HG02970 (cell line): ENCODE data around the gene ARHGEF10L.

Experiments
- ATAC-seq: cut with Tn5 transposase; IDR thresholded peaks from one replicate; pipeline ENCODE4 v1.9.1; 2021; ENCODE audit warnings: mild to moderate bottlenecking, moderate library complexity, moderate number of reproducible peaks; ENCODE audit not compliant: unreplicated experiment, low FRiP score

Gene ARHGEF10L

GRCh38 chr1:17586172-17586964 is 46.9 kb downstream of the ARHGEF10L start:
- no peak for ATAC-seq

DNA sequence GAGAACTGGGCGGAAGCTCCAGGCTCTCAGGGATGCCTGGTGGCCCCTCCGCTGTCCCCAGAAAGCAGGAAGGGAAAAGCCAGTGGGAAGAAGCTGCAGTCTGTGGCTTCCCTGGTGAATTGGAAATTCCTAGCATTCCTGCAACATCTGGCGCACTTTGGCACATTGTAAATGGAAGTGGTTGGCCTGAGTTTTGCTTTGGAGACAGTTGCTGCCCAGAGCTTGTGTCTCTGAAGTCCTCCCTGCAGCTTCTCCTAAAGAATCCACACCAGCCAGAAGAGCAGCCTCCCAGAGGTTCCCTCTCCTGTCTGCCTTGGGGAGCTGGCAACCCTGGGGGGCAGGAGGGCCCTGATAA is 48.2 kb downstream of the ARHGEF10L start:
- ATAC-seq = no peak

GRCh38 chr1:17588048-17588871 is 48.8 kb downstream of the ARHGEF10L start:
- no peak for ATAC-seq

- ATAC-seq = no peak
Measured at GRCh38 chr1:17591814-17592430, 52.4 kb downstream of the ARHGEF10L start.

GRCh38 chr1:17594026-17594425 is 54.5 kb downstream of the ARHGEF10L start:
- no peak for ATAC-seq

DNA sequence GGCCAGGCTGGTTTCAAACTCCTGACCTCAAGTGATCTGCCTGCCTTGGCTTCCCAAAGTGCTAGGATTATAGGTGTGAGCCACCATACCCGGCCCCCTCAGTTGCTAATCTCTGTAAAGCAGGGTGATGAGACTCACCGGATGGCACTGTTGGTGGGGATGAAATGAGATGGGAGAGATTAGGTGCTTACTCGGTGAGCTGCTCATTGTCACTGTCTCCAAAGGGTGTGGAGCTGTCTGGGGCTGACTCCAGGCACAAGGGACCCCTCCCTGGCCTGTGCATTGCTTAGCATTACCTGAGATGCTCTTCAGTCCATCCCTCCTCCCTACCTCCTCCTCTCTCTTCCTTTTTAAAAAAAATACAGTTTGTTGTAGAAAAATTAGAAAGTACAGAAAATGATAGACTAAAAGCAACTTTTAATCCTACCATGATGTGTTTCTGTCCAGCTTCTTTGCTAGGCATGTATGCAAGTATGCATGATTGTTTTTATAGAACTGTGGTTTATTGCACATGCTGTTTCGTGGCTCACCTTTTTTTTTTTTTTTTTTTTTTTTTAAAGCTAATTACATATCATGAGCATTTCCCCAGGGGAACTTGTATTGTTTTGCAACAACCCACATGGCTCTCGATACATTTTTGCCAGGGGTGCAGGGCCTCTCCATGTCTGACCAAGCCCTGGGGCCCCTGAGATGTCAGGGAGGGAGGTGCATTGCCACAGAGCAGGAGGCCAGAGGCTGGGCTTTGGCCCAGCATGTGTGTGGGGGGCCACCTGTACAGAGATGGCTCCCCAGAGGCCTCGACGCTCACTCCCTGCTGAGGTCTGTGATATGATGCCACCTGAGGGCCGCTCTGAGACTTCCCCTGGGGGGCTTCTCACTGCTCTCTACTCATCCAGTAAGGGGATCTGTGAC is 55.4 kb downstream of the ARHGEF10L start:
- no peak for ATAC-seq

- no peak for ATAC-seq
Measured at GRCh38 chr1:17595602-17595925, 56.1 kb downstream of the ARHGEF10L start.

- ATAC-seq = no peak
Measured at GRCh38 chr1:17596186-17596585, 56.7 kb downstream of the ARHGEF10L start.

GRCh38 chr1:17596651-17597509 is 57.4 kb downstream of the ARHGEF10L start:
- ATAC-seq = no peak

GRCh38 chr1:17597651-17598050 is 58.2 kb downstream of the ARHGEF10L start:
- ATAC-seq = no peak

- ATAC-seq = no peak
Measured at GRCh38 chr1:17598251-17598650, 58.8 kb downstream of the ARHGEF10L start.

- no peak for ATAC-seq
Measured at GRCh38 chr1:17599291-17599953, 59.9 kb downstream of the ARHGEF10L start.

DNA sequence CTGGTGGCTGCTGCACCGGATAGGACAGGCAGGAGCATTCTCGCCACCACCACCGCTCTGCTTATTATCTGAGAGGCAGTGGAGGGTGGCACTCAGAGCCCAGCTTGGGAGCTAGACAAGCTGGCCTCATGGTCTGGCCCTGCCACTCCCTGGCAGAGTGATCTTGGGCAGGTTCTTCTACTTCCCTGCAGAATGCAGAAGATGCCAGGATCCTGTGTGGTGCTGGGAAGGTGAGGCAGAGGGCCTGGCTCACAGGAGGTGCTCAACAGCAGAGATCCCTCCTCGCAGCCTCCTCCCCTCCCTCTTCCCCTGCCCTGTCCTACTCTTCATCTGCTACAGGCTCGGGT is 60.4 kb downstream of the ARHGEF10L start:
- no peak for ATAC-seq

DNA sequence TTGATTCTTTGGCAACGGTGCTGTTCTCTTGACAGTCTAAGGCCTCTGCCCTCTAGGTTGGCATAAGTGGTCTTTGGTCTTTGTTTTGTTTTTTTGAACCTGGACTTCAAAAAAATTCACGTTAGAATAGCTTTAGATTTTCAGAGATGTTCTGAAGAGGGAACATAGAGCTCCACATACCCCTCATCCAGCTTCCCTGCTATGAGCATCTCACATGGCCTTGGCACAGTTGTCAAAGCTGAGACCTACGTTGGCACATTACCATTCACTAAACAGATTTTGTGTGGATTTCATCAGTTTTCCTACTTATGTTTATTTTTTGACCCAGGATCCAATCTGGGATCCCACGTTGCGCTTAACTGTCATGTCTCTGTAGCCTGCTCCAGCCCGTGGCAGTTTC is 60.8 kb downstream of the ARHGEF10L start:
- no peak for ATAC-seq

- no peak for ATAC-seq
Measured at GRCh38 chr1:17601643-17602382, 62.3 kb downstream of the ARHGEF10L start.

DNA sequence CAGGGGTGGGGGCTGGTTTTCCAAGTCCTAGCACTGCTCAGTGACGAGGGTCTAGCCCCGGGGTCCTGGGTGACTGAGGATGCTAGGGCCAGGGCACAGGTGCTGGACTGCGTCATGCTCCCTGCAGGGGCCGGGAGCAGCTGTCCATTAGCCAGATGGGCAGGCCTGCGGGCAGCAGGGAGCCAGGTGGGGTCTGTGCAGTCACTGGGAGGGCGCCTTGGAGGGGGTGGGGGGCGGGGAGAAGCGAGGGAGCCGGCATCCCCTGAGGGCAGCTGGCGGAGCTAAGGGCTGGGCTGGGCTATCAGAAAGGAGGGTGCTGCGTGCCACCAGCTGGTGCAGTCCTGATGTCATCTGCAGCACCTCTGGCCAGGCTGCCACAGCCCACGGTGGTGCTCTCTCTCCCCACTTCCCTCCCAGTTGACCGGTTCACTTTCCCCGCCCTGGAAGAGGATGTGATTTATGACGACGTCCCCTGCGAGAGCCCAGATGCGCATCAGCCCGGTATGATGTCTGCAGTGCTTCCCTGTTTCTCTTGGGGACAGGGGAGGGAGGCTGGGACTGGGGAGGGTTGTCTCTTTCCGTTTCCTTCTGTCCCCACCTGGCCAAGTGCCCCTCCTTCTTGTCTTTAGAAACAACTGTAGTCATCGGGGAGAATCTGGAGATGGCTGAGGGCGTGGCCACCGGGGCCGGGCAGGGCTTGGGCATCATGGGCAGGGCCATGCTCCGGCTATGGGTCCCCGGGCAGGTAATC is 63.8 kb downstream of the ARHGEF10L start:
- no peak for ATAC-seq

GRCh38 chr1:17605582-17606344 is 66.3 kb downstream of the ARHGEF10L start:
- no peak for ATAC-seq
